PC-9 (cell line): ENCODE measurements around the gene CD22. TPM values are rescaled to one million over a fixed set of nuclear protein-coding genes. Genes with fewer than 3 reads are reported as not detected.

Experiments used
- BruUV-seq: library from RNA; stranded (reverse); fragments of 400-500 nt; replicated peaks from 2 replicates; lab custom pipeline; 2021; lab: Mats Ljungman, UMichigan
- CTCF ChIA-PET: fragments of 300-600 bp; sonication (Branson Sonifier 250); formaldehyde crosslinking; loops from one replicate; lab custom pipeline; 2022; ENCODE audit warnings: antibody characterized with exemption; lab: Charles Lee
- POLR2A ChIA-PET: fragments of 300-600 bp; sonication (Branson Sonifier 250); formaldehyde crosslinking; loops from one replicate; lab custom pipeline; 2022; ENCODE audit warnings: antibody characterized with exemption; ENCODE audit not compliant: unreplicated experiment; lab: Charles Lee
- DNase-seq, 2 experiments: peaks; one replicate each; pipeline versions ENCODE4 v3.0.0 to v3.0.0-alpha.2; 2015 to 2022; ENCODE audit warnings: mixed read lengths in 1 of 2
- H2AFZ ChIP-seq: fragments of 200-600 bp; sonication (generic); 2 replicates; pipeline ENCODE4 v1.8.1; 2017; ENCODE audit warnings: antibody characterized with exemption
- H3F3A ChIP-seq: fragments of 200-600 bp; sonication (generic); 2 replicates; pipeline ENCODE4 v1.8.1; 2017; ENCODE audit warnings: antibody characterized with exemption, mild to moderate bottlenecking, low read depth; ENCODE audit not compliant: insufficient read depth
- H3K27ac ChIP-seq: fragments of 200-600 bp; sonication (generic); 2 replicates; pipeline ENCODE4 v1.6.1; 2016; ENCODE audit warnings: mixed run types
- H3K27me3 ChIP-seq: fragments of 200-600 bp; sonication (generic); 2 replicates; pipeline ENCODE4 v1.6.1; 2016; ENCODE audit warnings: low read depth, mixed run types; ENCODE audit not compliant: insufficient read depth
- H3K36me3 ChIP-seq: fragments of 200-600 bp; sonication (generic); 2 replicates; pipeline ENCODE4 v1.6.1; 2016; ENCODE audit warnings: low read depth, mixed run types
- H3K4me1 ChIP-seq: fragments of 200-600 bp; sonication (generic); replicated peaks from 2 replicates; pipeline ENCODE4 v1.6.1; 2016; ENCODE audit warnings: mixed run types; ENCODE audit not compliant: insufficient read depth
- H3K4me2 ChIP-seq: fragments of 200-600 bp; sonication (generic); 2 replicates; pipeline ENCODE4 v1.6.1; 2017; ENCODE audit warnings: mixed run types
- H3K4me3 ChIP-seq: fragments of 200-600 bp; sonication (generic); 2 replicates; pipeline ENCODE4 v1.6.1; 2016; ENCODE audit warnings: mixed run types
- H3K79me2 ChIP-seq: fragments of 200-600 bp; sonication (generic); 2 replicates; pipeline ENCODE4 v1.6.1; 2017; ENCODE audit warnings: low read depth, mixed run types
- H3K9me2 ChIP-seq: fragments of 200-600 bp; sonication (generic); 2 replicates; pipeline ENCODE4 v1.8.1; 2017; ENCODE audit warnings: mild to moderate bottlenecking; ENCODE audit not compliant: insufficient read depth
- H3K9me3 ChIP-seq: fragments of 200-600 bp; sonication (generic); 2 replicates; pipeline ENCODE4 v1.8.1; 2016; ENCODE audit warnings: low read depth; ENCODE audit not compliant: insufficient read depth
- H4K20me1 ChIP-seq: fragments of 200-600 bp; sonication (generic); 2 replicates; pipeline ENCODE4 v1.8.1; 2017; ENCODE audit not compliant: insufficient read depth
- CTCF ChIP-seq: fragments of 200-600 bp; sonication (generic); conservative IDR thresholded peaks from 2 replicates; pipeline ENCODE4 v1.6.1; 2017; ENCODE audit warnings: mixed run types, antibody characterized with exemption, mild to moderate bottlenecking, moderate library complexity
- EZH2 ChIP-seq: fragments of 200-600 bp; sonication (generic); IDR thresholded peaks from 2 replicates; pipeline ENCODE4 v1.8.0; 2017; ENCODE audit warnings: antibody characterized with exemption, low read depth
- intact Hi-C: fragments of 100-400 bp; cut with micrococcal nuclease; formaldehyde crosslinking; loops from one replicate; pipeline ENCODE4 v1.10.0; 2022; ENCODE audit not compliant: unreplicated experiment
- total RNA-seq: library from RNA; stranded (reverse); gene quantifications from 2 replicates; pipeline ENCODE4 v1.2.3, GENCODE V29; 2021

Gene CD22
- total RNA-seq, 1 experiment from 2014 or later: 29.8 TPM

GRCh38 chr19:35347171-35347929 is 18.4 kb downstream of the CD22 start, which contains the start of gene FFAR1:
FFAR1 (plus strand) TSS chr19:35347902; CDS start chr19:35351552, 3,650 bp downstream.
- Histone ChIP-seq H3K27me3 (no peaks in the 10 kb centered on the region), H3K9me3 (no peaks in the 10 kb centered on the region), H4K20me1 (no peaks in the 10 kb centered on the region), H3K4me2 (no peak within 1 kb of the TSS), H3K9me2 (no peaks in the 10 kb centered on the region), H3K36me3 (0 out of 2 replicates have a peak, but pooled peaks cover 4% of the 10 kb centered on the region), H3K4me1 (no peaks in the 10 kb centered on the region), H3K79me2 (no peaks in the 10 kb centered on the region), H2AFZ (no peak within 1 kb of the TSS), H3K4me3 (no peak within 1 kb of the TSS), H3K27ac (no peak within 1 kb of the TSS), H3F3A (0 out of 2 replicates have a peak, but pooled peaks cover 3% of the 10 kb centered on the region)
- CTCF ChIA-PET: no interaction called here
- no TSS peak for BruUV-seq
- TF ChIP-seq CTCF (no peak), EZH2 (no peak)
- intact Hi-C loops: no loop called here
- POLR2A ChIA-PET: no interaction called here
- no peak for DNase-seq

DNA sequence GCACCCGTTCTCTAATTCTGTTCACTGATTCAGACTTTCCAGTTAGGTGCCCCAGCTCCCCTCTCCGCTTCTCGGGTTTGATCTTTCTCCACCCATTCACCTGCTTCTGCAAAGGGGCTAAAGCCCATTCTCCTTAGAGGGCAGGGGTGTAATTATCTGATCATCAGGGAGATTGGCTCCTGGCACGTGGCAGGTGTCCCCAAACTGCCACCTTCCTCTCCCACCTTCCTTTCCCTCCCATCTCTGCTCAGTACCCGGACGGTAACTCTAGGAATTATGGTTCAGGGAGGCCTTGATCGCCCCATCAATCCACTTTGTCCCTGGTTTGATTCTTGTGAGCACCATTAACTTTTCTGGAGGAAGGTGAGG is 18.9 kb downstream of the CD22 start:
- Histone ChIP-seq H3K9me3 (no peaks in the 10 kb centered on the region), H3K4me3 (no peak overlapping the region), H3K9me2 (no peaks in the 10 kb centered on the region), H2AFZ (no peak overlapping the region), H3K27me3 (no peaks in the 10 kb centered on the region), H3K4me2 (no peak overlapping the region), H3K27ac (no peak overlapping the region), H3K36me3 (0 out of 2 replicates have a peak, but pooled peaks cover 4% of the 10 kb centered on the region), H3K4me1 (no peaks in the 10 kb centered on the region), H3K79me2 (no peaks in the 10 kb centered on the region), H4K20me1 (no peaks in the 10 kb centered on the region), H3F3A (peaks cover 3% of the 10 kb centered on the region; the same call in 1 of the 2 replicates)
- ChIA-PET POLR2A (no interaction called here), CTCF (no interaction called here)
- TF ChIP-seq CTCF: no peak
- no peak for TF ChIP-seq EZH2
- BruUV-seq: no TSS peak
- no peak for DNase-seq
- intact Hi-C loops: no loop called here

DNA sequence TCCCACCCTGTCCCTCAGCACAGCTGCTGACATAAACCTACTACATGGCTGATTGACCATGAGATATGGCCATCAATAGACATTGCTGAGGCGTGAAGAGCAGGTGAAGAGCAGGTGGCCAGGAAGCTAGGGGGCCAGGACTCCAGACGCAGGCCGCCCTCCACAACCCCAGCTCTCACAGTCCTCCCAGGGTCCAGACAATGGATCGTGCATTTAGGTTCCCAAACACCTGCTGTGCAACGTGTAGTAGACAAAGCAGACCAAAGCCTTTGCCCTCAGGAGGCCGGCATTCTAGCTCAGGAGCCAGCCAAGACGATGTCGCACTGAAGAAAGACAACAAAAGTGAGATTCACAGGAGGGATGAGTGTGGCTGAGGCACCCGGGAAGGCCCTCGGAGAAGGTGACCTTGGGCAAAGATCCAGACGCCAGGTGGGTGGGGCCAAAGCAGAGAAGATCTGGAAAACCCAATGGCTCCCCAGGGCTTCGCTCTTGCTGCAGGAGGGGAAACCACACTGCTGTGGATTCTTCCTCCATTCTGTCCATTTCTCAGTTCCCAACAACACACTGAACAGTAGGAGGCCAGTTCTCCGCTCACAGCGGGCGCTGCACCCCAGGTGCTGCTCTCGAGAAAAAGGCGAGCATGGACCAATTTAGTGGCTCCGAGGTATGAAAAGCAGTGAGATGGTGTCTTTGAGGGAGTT is 20.1 kb downstream of the CD22 start:
- CTCF ChIA-PET: no interaction called here
- H3K4me2 ChIP-seq: no peak overlapping the region

More for the DNA sequence above, 20.1 kb downstream of the CD22 start:
- no peaks in the 10 kb centered on the region for H4K20me1 ChIP-seq
- DNase-seq: no peak
- H3F3A ChIP-seq: peaks cover 3% of the 10 kb centered on the region; the same call in 1 of the 2 replicates
- no peaks in the 10 kb centered on the region for H3K9me2 ChIP-seq
- no peak overlapping the region for H3K27ac ChIP-seq
- H3K4me3 ChIP-seq: no peak overlapping the region
- H3K27me3 ChIP-seq: no peaks in the 10 kb centered on the region
- no peaks in the 10 kb centered on the region for H3K4me1 ChIP-seq
- intact Hi-C loops: no loop called here
- H2AFZ ChIP-seq: no peak overlapping the region
- H3K79me2 ChIP-seq: no peaks in the 10 kb centered on the region
- TF ChIP-seq CTCF: no peak
- POLR2A ChIA-PET: no interaction called here
- H3K9me3 ChIP-seq: no peaks in the 10 kb centered on the region
- H3K36me3 ChIP-seq: no peaks in the 10 kb centered on the region
- BruUV-seq: no TSS peak
